ENCODE data around the gene LGALS1. TPM values are rescaled to one million over a fixed set of nuclear protein-coding genes. Genes with fewer than 3 reads are reported as not detected.

The LGALS1 gene
- total RNA-seq, 2 donors from 2014 or later, result 83.3 to 222 TPM

DNA sequence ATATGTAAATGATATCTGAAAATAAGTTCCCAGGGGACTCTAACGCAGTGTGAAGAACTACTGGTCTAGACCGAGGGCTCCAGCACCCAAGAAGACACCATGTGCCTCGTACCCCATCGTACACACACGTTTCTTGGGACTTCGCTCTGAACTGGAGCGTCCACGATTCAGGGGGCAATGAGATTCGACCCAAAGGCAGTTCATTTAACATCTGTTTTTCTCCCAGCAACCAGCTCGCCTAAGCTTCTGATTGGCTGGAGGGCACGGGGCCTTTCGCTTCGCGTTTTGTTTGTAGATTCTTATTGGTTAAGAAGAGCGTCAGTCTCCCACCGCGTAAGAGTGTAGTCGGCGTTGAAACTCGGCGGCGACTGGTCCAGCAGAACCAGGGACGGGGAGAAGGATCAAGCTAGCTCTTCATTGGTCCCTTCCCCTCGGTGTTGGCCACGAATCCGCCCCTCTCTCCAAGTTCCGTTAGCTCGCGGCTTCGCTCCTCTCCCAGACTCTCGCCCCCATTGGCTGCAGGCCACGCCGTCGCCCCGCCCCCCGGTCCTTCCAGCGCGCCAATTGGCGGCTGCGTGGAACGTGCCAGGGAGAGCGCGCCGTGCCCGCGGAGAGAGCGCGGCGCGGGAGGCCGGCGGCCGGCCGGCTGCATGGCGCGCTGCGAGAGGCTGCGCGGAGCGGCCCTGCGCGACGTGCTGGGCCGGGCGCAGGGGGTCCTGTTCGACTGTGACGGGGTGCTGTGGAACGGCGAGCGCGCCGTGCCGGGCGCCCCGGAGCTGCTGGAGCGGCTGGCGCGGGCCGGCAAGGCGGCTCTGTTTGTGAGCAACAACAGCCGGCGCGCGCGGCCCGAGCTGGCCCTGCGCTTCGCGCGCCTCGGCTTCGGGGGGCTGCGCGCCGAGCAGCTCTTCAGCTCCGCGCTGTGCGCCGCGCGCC lies 17.0 kb upstream of the LGALS1 start, which contains the start of gene PDXP:
Gene PDXP, plus strand, starts transcription at position 591 of the 933 bp plus-strand sequence. Its CDS starts 60 bp downstream, at position 651.
- DNase-seq, result peak; percentile 100
- H3K9ac ChIP-seq (ENCODE audit: low read depth in 2 of 2, low read length in 2 of 2), result peak within 1 kb of the TSS; percentile 89 to 91
- no peaks in the 10 kb centered on the region for H3K27me3 ChIP-seq

GRCh38 chr22:37659066-37659896 lies 16.2 kb upstream of the LGALS1 start:
- no peak for TF ChIP-seq CTCF (IDR thresholded peaks at IDR 0.05)

More for the DNA sequence above, 17.0 kb upstream of the LGALS1 start, which contains the start of gene PDXP:
- Histone ChIP-seq H3K27ac (peak within 1 kb of the TSS; percentile 59), H3K4me3 (peak within 1 kb of the TSS; percentile 60), H3K4me1 (peaks cover 16% of the 10 kb centered on the region), H3K36me3 (no peaks in the 10 kb centered on the region), H3K9me3 (no peaks in the 10 kb centered on the region)
- intact Hi-C loops (cut with DNase I), result no loop called here
- no peak for TF ChIP-seq CTCF (IDR thresholded peaks at IDR 0.05)

GRCh38 chr22:37659897-37660708 lies 15.3 kb upstream of the LGALS1 start:
- intact Hi-C loops (cut with DNase I), result no loop called here
- Histone ChIP-seq H3K9me3 (no peaks in the 10 kb centered on the region), H3K9ac (ENCODE audit: low read depth in 2 of 2, low read length in 2 of 2) (peak overlapping the region; percentile 89 to 91), H3K36me3 (no peaks in the 10 kb centered on the region), H3K27ac (peak overlapping the region; percentile 37), H3K27me3 (no peaks in the 10 kb centered on the region), H3K4me1 (peaks cover 19% of the 10 kb centered on the region), H3K4me3 (peak overlapping the region; percentile 60)
- DNase-seq, result peak; percentile 69
- TF ChIP-seq CTCF (IDR thresholded peaks at IDR 0.05), result no peak

More at GRCh38 chr22:37659066-37659896, 16.2 kb upstream of the LGALS1 start:
- H3K36me3 ChIP-seq, result no peaks in the 10 kb centered on the region
- peaks cover 16% of the 10 kb centered on the region for H3K4me1 ChIP-seq
- peak; percentile 85 for DNase-seq
- H3K9ac ChIP-seq (ENCODE audit: low read depth in 2 of 2, low read length in 2 of 2), result peak overlapping the region; percentile 89 to 91
- H3K27ac ChIP-seq, result peak overlapping the region; percentile 59
- intact Hi-C loops (cut with DNase I), result no loop called here
- no peaks in the 10 kb centered on the region for H3K27me3 ChIP-seq
- H3K4me3 ChIP-seq, result peak overlapping the region; percentile 60
- H3K9me3 ChIP-seq, result no peaks in the 10 kb centered on the region

- Histone ChIP-seq H3K36me3 (no peaks in the 10 kb centered on the region), H3K27me3 (no peaks in the 10 kb centered on the region), H3K4me3 (peak overlapping the region; percentile 60), H3K4me1 (peaks cover 19% of the 10 kb centered on the region), H3K27ac (peak overlapping the region; percentile 37), H3K9ac (ENCODE audit: low read depth in 2 of 2, low read length in 2 of 2) (peak overlapping the region in 1 of 2 donors; percentile 91), H3K9me3 (no peaks in the 10 kb centered on the region)
- intact Hi-C loops (cut with DNase I), result no loop called here
- DNase-seq, result no peak
- no peak for TF ChIP-seq CTCF (IDR thresholded peaks at IDR 0.05)
Measured at GRCh38 chr22:37660709-37661045, 14.8 kb upstream of the LGALS1 start.

Data from colonic mucosa (tissue), 4 donors.